Measurements from ENCODE around the gene FAM210B.

DNA sequence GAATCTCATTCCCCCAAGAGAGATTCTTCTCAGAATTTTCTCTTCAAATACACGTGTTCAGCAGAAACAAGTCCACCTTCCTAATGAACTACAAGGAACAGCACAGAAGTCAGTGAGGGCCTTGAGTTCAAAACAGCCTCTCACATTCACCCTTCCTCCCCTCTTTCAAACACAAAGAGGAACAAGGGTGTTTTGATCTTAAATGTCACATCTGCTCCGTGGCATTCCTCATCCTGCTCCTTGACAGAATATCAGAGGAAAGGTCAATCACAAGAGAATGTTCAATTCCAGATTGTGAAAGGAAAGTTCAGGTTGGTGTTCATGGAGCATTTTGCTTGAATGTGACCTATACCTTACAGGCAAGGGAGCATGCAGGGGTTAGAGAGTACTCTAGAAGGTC lies 35.6 kb upstream of the FAM210B start:
- TF ChIP-seq CTCF (IDR thresholded peaks at IDR 0.05): no peak
- no peak for TF ChIP-seq POLR2A (IDR thresholded peaks at IDR 0.05)
